K562 (cell line): ENCODE results near the gene LANCL1. TPM values are rescaled to one million over a fixed set of nuclear protein-coding genes. Genes with fewer than 3 reads are reported as not detected.

Source experiments
- ATAC-seq: fragments of 200-7000 bp; cut with Tn5 transposase; 3 replicates; pipeline ENCODE4 v1.9.1; 2020; ENCODE audit warnings: moderate library complexity
- BruUV-seq: library from RNA; stranded (reverse); fragments of 400-500 nt; replicated peaks from 2 replicates; lab custom pipeline; 2021; lab: Mats Ljungman, UMichigan
- CTCF ChIA-PET: fragments of 300-600 bp; formaldehyde crosslinking; extraction: SDS; loops from one replicate; lab custom pipeline; 2021; ENCODE audit warnings: low intra/inter-chr PET ratio; lab: Yijun Ruan, JAX
- POLR2A ChIA-PET: fragments of 300-600, 350-650 bp; sonication (Branson Sonifier 250); formaldehyde crosslinking; extraction: SDS; loops from one replicate; lab custom pipeline; 2021; ENCODE audit warnings: antibody characterized with exemption, inconsistent platforms; lab: Yijun Ruan, JAX
- DNase-seq, 4 experiments: peaks; one replicate each; pipeline versions ENCODE4 v3.0.0 to v3.0.0-alpha.2; 2011 to 2018; ENCODE audit warnings: low spot score in 3 of 4, mixed read lengths in 3 of 4; ENCODE audit errors: extremely low read depth in 1 of 4
- FAIRE-seq: peaks from 2 replicates; lab custom pipeline; 2011; peaks lifted over from hg19 to GRCh38; lab: Jason Lieb, UNC
- H2AFZ ChIP-seq: 2 replicates; pipeline ENCODE4 v1.6.0; 2011; ENCODE audit warnings: low read depth, low read length, control low read depth, inconsistent platforms
- H3K27ac ChIP-seq: fragments of 200-600 bp; 3 replicates; pipeline ENCODE4 v1.8.0; 2011; ENCODE audit warnings: low read depth, mild to moderate bottlenecking, control low read depth, inconsistent platforms, low read length, moderate library complexity, mixed read lengths; ENCODE audit errors: extremely low read depth
- H3K27me3 ChIP-seq, 2 experiments: fragments of 300-600 bp in 1 of 2; 2 replicates in 1 of 2; 3 replicates in 1 of 2; pipeline versions ENCODE4 v1.6.0 to v1.8.0; 2011; ENCODE audit warnings: inconsistent platforms in 2 of 2, low read length in 2 of 2, mild to moderate bottlenecking in 1 of 2, mixed read lengths in 1 of 2, moderate library complexity in 1 of 2; ENCODE audit not compliant: control insufficient read depth in 2 of 2, insufficient read depth in 2 of 2
- H3K36me3 ChIP-seq: fragments of 300-600 bp; 3 replicates; pipeline ENCODE4 v1.8.0; 2011; ENCODE audit warnings: mild to moderate bottlenecking, low read length, inconsistent platforms; ENCODE audit not compliant: control insufficient read depth, insufficient read depth
- H3K4me1 ChIP-seq, 2 experiments: fragments of 200-600 bp in 1 of 2; replicated peaks in 1 of 2; 2 replicates in 1 of 2; 3 replicates in 1 of 2; pipeline versions ENCODE4 v1.5.1 to v1.8.0; 2011; ENCODE audit warnings: inconsistent platforms in 2 of 2, low read length in 2 of 2, mild to moderate bottlenecking in 1 of 2, mixed read lengths in 1 of 2, moderate library complexity in 1 of 2; ENCODE audit not compliant: control insufficient read depth in 2 of 2, insufficient read depth in 2 of 2
- H3K4me2 ChIP-seq: 2 replicates; pipeline ENCODE4 v1.6.1; 2011; ENCODE audit warnings: low read length, control low read depth, inconsistent platforms, mixed read lengths; ENCODE audit not compliant: insufficient read depth
- H3K4me3 ChIP-seq: fragments of 200-600 bp; sonication (generic), shearing (Covaris generic); 2 replicates; pipeline ENCODE4 v1.5.1; 2016; ENCODE audit warnings: control low read depth, inconsistent platforms
- H3K79me2 ChIP-seq: fragments of 200-600 bp; 3 replicates; pipeline ENCODE4 v1.8.0; 2011; ENCODE audit warnings: low read length, inconsistent platforms; ENCODE audit not compliant: control insufficient read depth, insufficient read depth
- H3K9ac ChIP-seq, 2 experiments: 2 replicates each; pipeline versions ENCODE4 v1.6.0 to v1.6.1; 2011; ENCODE audit warnings: low read depth in 2 of 2, low read length in 2 of 2, control low read depth in 1 of 2, inconsistent platforms in 1 of 2, mild to moderate bottlenecking in 1 of 2, mixed read lengths in 1 of 2; ENCODE audit not compliant: insufficient read depth in 1 of 2
- H3K9me1 ChIP-seq: one replicate; pipeline ENCODE4 v1.6.0; 2011; ENCODE audit warnings: inconsistent platforms, mild to moderate bottlenecking, low read length, moderate library complexity; ENCODE audit not compliant: control insufficient read depth, insufficient read depth
- H3K9me3 ChIP-seq: replicated peaks from 2 replicates; pipeline ENCODE4 v1.5.1; 2011; ENCODE audit warnings: low read depth, low read length, inconsistent platforms; ENCODE audit not compliant: control insufficient read depth, insufficient read depth
- H4K20me1 ChIP-seq: replicated peaks from 2 replicates; pipeline ENCODE4 v1.6.1; 2011; ENCODE audit warnings: low read length, inconsistent platforms, mixed read lengths; ENCODE audit not compliant: control insufficient read depth, insufficient read depth
- CREB1 ChIP-seq, 2 experiments: sonication (generic) in 1 of 2; formaldehyde crosslinking in 1 of 2; IDR thresholded peaks; 2 replicates each; pipeline versions ENCODE4 v1.6.1 to v1.8.0; 2012 to 2022; ENCODE audit warnings: inconsistent platforms in 1 of 2, mild to moderate bottlenecking in 1 of 2, missing genetic modification reagents in 1 of 2, moderate library complexity in 1 of 2
- MCM7 ChIP-seq, 2 experiments: fragments of 450-650 bp; IDR thresholded peaks; 2 replicates each; pipeline ENCODE4 v1.6.1; 2016 to 2018
- SREBF1 ChIP-seq: fragments of 150-350 bp; IDR thresholded peaks from 2 replicates; pipeline ENCODE4 v1.6.1; 2014; ENCODE audit warnings: antibody characterized with exemption, low read depth, low read length, borderline replicate concordance
- TEAD4 ChIP-seq, 2 experiments: sonication (generic) in 1 of 2; formaldehyde crosslinking in 1 of 2; IDR thresholded peaks; 2 replicates each; pipeline versions ENCODE4 v1.6.1 to v1.8.0; 2012 to 2022; ENCODE audit warnings: borderline replicate concordance in 1 of 2, inconsistent platforms in 1 of 2, low read length in 1 of 2, mild to moderate bottlenecking in 1 of 2, missing genetic modification reagents in 1 of 2
- ZFPM2 ChIP-seq: fragments of 250-450 bp; sonication (Bioruptor Pico); IDR thresholded peaks from 2 replicates; pipeline ENCODE4 v1.5.1; 2022; ENCODE audit warnings: mild to moderate bottlenecking
- ZNF140 ChIP-seq: fragments of 250-450 bp; sonication (Bioruptor Pico); IDR thresholded peaks from 2 replicates; pipeline ENCODE4 v1.8.0; 2021; ENCODE audit warnings: moderate library complexity, mild to moderate bottlenecking, inconsistent platforms
- ZNF408 ChIP-seq: fragments of 250-450 bp; sonication (Bioruptor Pico); IDR thresholded peaks from 2 replicates; pipeline ENCODE4 v1.4.0; 2020; ENCODE audit warnings: low read depth, mild to moderate bottlenecking, moderate library complexity
- ZNF445 ChIP-seq: fragments of 250-450 bp; sonication (Bioruptor Pico); IDR thresholded peaks from 2 replicates; pipeline ENCODE4 v1.4.0; 2020; ENCODE audit warnings: low read depth, mild to moderate bottlenecking, moderate library complexity
- WGBS: fragments of 100-300 bp; shearing (Covaris generic); methylation state at CpG from one replicate; pipeline ENCODE4 v1.1.6; 2016; ENCODE audit warnings: low coverage, mixed read lengths; ENCODE audit not compliant: insufficient coverage; ENCODE audit errors: missing lambda C conversion rate; 5-methylcytosine and 5-hydroxymethylcytosine counted together
- in situ Hi-C: fragments of 300-500 bp; cut with MboI; formaldehyde crosslinking; loops from 4 replicates; pipeline ENCODE4 v1.15.0; 2018; ENCODE audit warnings: inconsistent platforms, mixed read lengths
- intact Hi-C: fragments of 100-400 bp; cut with micrococcal nuclease; formaldehyde crosslinking; loops from 2 replicates; pipeline ENCODE4 v1.14.2; 2022
- polyA plus RNA-seq, 8 experiments: library from polyadenylated mRNA; depleted of rRNA in 4 of 8; stranded (reverse) in 5 of 8; unstranded in 3 of 8; fragments of >200 nt; fragmentation: Nextera tagmentation in 2 of 8; fragmentation: Illumina TruSeq in 1 of 8; extraction: Ambion mirVana in 2 of 8; extraction: Trizol in 1 of 8; gene quantifications; 2 replicates each; pipeline versions ENCODE4 v1.2.1 to v1.2.3, GENCODE V29; 2011 to 2014; ENCODE audit warnings: inconsistent platforms in 1 of 8, missing spikeins in 1 of 8
- total RNA-seq, 7 experiments: library from RNA; depleted of rRNA in 6 of 7; stranded (reverse); fragments of >200 nt in 6 of 7; fragmentation: Illumina TruSeq in 2 of 7; extraction: Trizol in 2 of 7; gene quantifications; 2 replicates each; pipeline versions ENCODE4 v1.2.1 to v1.2.3, GENCODE V29; 2011 to 2021; ENCODE audit warnings: low replicate concordance in 1 of 7
- TF ChIP-seq, protein P1 (sequence below): sonication (generic); formaldehyde crosslinking; IDR thresholded peaks from 2 replicates; pipeline ENCODE4 v1.8.0; 2022; ENCODE audit warnings: mild to moderate bottlenecking, missing genetic modification reagents
- TF ChIP-seq, protein P2 (sequence below): fragments of 450-650 bp; IDR thresholded peaks from 2 replicates; pipeline ENCODE4 v1.6.1; 2016; ENCODE audit warnings: mild to moderate bottlenecking, moderate library complexity

LANCL1 gene
- total and polyA plus RNA-seq, 9 of the 15 experiments (the other 6 are each of a cell fraction or from before 2014, with no cell fraction given): 15.3 to 56.3 (median 30.1) TPM

GRCh38 chr2:210456571-210456970, 20.0 kb downstream of the LANCL1 start:
- Histone ChIP-seq H3K9ac (no peak overlapping the region), H3K4me2 (no peak overlapping the region), H3K4me3 (no peak overlapping the region), H3K27me3 (no peaks in the 10 kb centered on the region), H4K20me1 (no peaks in the 10 kb centered on the region), H3K79me2 (no peaks in the 10 kb centered on the region), H2AFZ (no peak overlapping the region), H3K9me1 (no peaks in the 10 kb centered on the region), H3K27ac (no peak overlapping the region), H3K36me3 (peaks cover 20% of the 10 kb centered on the region; the same call in 2 of the 3 replicates), H3K4me1 (no peaks in the 10 kb centered on the region), H3K9me3 (no peaks in the 10 kb centered on the region)
- in situ Hi-C loops (loop anchor here (25.0 kb wide), 1 partner anchor 444 kb away; the partner anchor contains the start of gene RPE), intact Hi-C loops (no loop called here)
- 100% methylated on average over 1 of the region's 1 CpG for WGBS
- FAIRE-seq (no peak), DNase-seq (no peak), ATAC-seq (no peak)
- no TSS peak for BruUV-seq
- POLR2A ChIA-PET: no interaction called here
- CTCF ChIA-PET: no interaction called here
- TF ChIP-seq CREB1 (IDR thresholded peaks at IDR 0.05) (no peak), CREB1 (CRISPR knock-in tag; IDR thresholded peaks at IDR 0.05) (no peak), MCM7 (IDR thresholded peaks at IDR 0.05) (no peak), TEAD4 (IDR thresholded peaks at IDR 0.05; ENCODE audit: low read length) (no peak), TEAD4 (CRISPR knock-in tag; IDR thresholded peaks at IDR 0.05; ENCODE audit: borderline replicate concordance) (no peak), ZNF408 (CRISPR knock-in tag) (no peak), SREBF1 (no peak), ZFPM2 (no peak), ZNF445 (CRISPR knock-in tag) (no peak), ZNF140 (no peak)
- TF ChIP-seq, protein P1, sequence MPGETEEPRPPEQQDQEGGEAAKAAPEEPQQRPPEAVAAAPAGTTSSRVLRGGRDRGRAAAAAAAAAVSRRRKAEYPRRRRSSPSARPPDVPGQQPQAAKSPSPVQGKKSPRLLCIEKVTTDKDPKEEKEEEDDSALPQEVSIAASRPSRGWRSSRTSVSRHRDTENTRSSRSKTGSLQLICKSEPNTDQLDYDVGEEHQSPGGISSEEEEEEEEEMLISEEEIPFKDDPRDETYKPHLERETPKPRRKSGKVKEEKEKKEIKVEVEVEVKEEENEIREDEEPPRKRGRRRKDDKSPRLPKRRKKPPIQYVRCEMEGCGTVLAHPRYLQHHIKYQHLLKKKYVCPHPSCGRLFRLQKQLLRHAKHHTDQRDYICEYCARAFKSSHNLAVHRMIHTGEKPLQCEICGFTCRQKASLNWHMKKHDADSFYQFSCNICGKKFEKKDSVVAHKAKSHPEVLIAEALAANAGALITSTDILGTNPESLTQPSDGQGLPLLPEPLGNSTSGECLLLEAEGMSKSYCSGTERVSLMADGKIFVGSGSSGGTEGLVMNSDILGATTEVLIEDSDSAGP (CRISPR knock-in tag): no peak
- TF ChIP-seq, protein P2, sequence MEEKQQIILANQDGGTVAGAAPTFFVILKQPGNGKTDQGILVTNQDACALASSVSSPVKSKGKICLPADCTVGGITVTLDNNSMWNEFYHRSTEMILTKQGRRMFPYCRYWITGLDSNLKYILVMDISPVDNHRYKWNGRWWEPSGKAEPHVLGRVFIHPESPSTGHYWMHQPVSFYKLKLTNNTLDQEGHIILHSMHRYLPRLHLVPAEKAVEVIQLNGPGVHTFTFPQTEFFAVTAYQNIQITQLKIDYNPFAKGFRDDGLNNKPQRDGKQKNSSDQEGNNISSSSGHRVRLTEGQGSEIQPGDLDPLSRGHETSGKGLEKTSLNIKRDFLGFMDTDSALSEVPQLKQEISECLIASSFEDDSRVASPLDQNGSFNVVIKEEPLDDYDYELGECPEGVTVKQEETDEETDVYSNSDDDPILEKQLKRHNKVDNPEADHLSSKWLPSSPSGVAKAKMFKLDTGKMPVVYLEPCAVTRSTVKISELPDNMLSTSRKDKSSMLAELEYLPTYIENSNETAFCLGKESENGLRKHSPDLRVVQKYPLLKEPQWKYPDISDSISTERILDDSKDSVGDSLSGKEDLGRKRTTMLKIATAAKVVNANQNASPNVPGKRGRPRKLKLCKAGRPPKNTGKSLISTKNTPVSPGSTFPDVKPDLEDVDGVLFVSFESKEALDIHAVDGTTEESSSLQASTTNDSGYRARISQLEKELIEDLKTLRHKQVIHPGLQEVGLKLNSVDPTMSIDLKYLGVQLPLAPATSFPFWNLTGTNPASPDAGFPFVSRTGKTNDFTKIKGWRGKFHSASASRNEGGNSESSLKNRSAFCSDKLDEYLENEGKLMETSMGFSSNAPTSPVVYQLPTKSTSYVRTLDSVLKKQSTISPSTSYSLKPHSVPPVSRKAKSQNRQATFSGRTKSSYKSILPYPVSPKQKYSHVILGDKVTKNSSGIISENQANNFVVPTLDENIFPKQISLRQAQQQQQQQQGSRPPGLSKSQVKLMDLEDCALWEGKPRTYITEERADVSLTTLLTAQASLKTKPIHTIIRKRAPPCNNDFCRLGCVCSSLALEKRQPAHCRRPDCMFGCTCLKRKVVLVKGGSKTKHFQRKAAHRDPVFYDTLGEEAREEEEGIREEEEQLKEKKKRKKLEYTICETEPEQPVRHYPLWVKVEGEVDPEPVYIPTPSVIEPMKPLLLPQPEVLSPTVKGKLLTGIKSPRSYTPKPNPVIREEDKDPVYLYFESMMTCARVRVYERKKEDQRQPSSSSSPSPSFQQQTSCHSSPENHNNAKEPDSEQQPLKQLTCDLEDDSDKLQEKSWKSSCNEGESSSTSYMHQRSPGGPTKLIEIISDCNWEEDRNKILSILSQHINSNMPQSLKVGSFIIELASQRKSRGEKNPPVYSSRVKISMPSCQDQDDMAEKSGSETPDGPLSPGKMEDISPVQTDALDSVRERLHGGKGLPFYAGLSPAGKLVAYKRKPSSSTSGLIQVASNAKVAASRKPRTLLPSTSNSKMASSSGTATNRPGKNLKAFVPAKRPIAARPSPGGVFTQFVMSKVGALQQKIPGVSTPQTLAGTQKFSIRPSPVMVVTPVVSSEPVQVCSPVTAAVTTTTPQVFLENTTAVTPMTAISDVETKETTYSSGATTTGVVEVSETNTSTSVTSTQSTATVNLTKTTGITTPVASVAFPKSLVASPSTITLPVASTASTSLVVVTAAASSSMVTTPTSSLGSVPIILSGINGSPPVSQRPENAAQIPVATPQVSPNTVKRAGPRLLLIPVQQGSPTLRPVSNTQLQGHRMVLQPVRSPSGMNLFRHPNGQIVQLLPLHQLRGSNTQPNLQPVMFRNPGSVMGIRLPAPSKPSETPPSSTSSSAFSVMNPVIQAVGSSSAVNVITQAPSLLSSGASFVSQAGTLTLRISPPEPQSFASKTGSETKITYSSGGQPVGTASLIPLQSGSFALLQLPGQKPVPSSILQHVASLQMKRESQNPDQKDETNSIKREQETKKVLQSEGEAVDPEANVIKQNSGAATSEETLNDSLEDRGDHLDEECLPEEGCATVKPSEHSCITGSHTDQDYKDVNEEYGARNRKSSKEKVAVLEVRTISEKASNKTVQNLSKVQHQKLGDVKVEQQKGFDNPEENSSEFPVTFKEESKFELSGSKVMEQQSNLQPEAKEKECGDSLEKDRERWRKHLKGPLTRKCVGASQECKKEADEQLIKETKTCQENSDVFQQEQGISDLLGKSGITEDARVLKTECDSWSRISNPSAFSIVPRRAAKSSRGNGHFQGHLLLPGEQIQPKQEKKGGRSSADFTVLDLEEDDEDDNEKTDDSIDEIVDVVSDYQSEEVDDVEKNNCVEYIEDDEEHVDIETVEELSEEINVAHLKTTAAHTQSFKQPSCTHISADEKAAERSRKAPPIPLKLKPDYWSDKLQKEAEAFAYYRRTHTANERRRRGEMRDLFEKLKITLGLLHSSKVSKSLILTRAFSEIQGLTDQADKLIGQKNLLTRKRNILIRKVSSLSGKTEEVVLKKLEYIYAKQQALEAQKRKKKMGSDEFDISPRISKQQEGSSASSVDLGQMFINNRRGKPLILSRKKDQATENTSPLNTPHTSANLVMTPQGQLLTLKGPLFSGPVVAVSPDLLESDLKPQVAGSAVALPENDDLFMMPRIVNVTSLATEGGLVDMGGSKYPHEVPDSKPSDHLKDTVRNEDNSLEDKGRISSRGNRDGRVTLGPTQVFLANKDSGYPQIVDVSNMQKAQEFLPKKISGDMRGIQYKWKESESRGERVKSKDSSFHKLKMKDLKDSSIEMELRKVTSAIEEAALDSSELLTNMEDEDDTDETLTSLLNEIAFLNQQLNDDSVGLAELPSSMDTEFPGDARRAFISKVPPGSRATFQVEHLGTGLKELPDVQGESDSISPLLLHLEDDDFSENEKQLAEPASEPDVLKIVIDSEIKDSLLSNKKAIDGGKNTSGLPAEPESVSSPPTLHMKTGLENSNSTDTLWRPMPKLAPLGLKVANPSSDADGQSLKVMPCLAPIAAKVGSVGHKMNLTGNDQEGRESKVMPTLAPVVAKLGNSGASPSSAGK: no peak
